Stimulated activated CD8-positive, alpha-beta memory T cell treated with anti-CD3 and anti-CD28 coated beads, Interleukin-12 subunit alpha, Interleukin-12 subunit beta, amount 100 ng/mL, for 24 hours (primary cell): ENCODE measurements around the gene AFF2.

Experiments used
- DNase-seq: peaks from one replicate; pipeline ENCODE4 v3.0.0-alpha.2; 2020; ENCODE audit errors: extremely low read depth

The AFF2 gene

GRCh38 chrX:148500423-148501385, at the start of gene AFF2:
Gene AFF2 (plus strand): TSS chrX:148500617. CDS start chrX:148501098, 481 bp downstream.
- no peak for DNase-seq

GRCh38 chrX:148457279-148457678, 43.1 kb upstream of the AFF2 start:
- DNase-seq: no peak

- DNase-seq: no peak
Observed at GRCh38 chrX:148459343-148459742, 41.1 kb upstream of the AFF2 start.

- DNase-seq: no peak
Observed at GRCh38 chrX:148466292-148466691, 34.1 kb upstream of the AFF2 start.

- no peak for DNase-seq
Observed at GRCh38 chrX:148470324-148470723, 30.1 kb upstream of the AFF2 start.

GRCh38 chrX:148474030-148474429, 26.4 kb upstream of the AFF2 start:
- DNase-seq: no peak

GRCh38 chrX:148492057-148492456, 8.4 kb upstream of the AFF2 start:
- no peak for DNase-seq

GRCh38 chrX:148495176-148495575, 5.2 kb upstream of the AFF2 start:
- DNase-seq: no peak

- no peak for DNase-seq
Observed at GRCh38 chrX:148498067-148498466, 2.4 kb upstream of the AFF2 start.

GRCh38 chrX:148499638-148500422, 587 bp upstream of the AFF2 start:
- no peak for DNase-seq

GRCh38 chrX:148501386-148502066, 1.1 kb downstream of the AFF2 start:
- no peak for DNase-seq

- no peak for DNase-seq
Observed at GRCh38 chrX:148504506-148504905, 4.1 kb downstream of the AFF2 start.

GRCh38 chrX:148507418-148507817, 7.0 kb downstream of the AFF2 start:
- no peak for DNase-seq

- DNase-seq: no peak
Observed at GRCh38 chrX:148512453-148512852, 12.0 kb downstream of the AFF2 start.

GRCh38 chrX:148513661-148514060, 13.2 kb downstream of the AFF2 start:
- DNase-seq: no peak

GRCh38 chrX:148517176-148517575, 16.8 kb downstream of the AFF2 start:
- no peak for DNase-seq

- DNase-seq: no peak
Observed at GRCh38 chrX:148522006-148522405, 21.6 kb downstream of the AFF2 start.

- DNase-seq: no peak
Observed at GRCh38 chrX:148523303-148524080, 23.1 kb downstream of the AFF2 start.

- DNase-seq: no peak
Observed at GRCh38 chrX:148530464-148531077, 30.2 kb downstream of the AFF2 start.

- DNase-seq: no peak
Observed at GRCh38 chrX:148534291-148534690, 33.9 kb downstream of the AFF2 start.

- no peak for DNase-seq
Observed at GRCh38 chrX:148535639-148536038, 35.2 kb downstream of the AFF2 start.
